ENCODE data around the gene ZNF90. TPM values are rescaled to one million over a fixed set of nuclear protein-coding genes. Genes with fewer than 3 reads are reported as not detected.
A peak's percentile ranks its signal among the peaks of the same experiment; 100 is the strongest.

ZNF90 gene
- 10 to 100 TPM in 1 of 4 donors, 1 to 10 TPM in 2, under 1 TPM in 1; 0.70 to 10.7 (median 4.3) TPM for total RNA-seq

DNA sequence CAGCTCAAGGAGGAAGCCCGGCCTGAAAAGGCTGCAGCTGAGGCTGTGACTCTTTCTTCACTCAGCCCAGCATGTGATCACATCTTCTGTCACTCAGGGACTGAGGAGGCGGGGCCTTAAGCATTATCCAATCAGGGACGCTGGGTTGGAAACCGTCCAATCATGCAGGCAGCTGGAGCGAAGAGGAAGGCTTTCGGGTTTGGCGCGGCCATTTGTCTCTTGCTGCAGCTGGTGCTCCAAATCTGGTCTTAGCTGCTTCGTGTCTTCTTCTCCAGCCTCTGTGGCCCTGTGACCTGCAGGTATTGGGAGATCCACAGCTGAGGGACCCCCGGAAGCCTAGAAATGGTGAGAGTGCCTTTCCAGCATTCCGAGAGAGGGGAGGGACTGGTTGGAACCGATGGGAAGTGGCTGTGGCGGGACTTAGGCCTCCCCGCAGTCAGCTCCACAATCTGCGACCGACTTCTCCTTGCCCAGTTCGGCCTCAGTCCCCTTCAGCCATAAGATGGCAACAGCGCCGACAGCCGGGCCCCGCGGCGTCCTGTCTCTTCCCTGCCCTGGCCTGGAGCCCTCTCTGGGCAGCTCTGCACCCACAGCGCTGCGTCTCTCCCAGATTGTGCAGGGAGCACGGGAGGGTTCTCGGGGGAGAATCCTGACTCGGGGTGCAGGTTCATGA lies at the start of gene ZNF90:
Gene ZNF90, plus strand, starts transcription at position 210 of the 673 bp plus-strand sequence. Its CDS starts 133 bp downstream, at position 343.
- Histone ChIP-seq H3K4me3 (peak within 1 kb of the TSS; percentile 40 to 63 (median 55)), H3K27ac (peak within 1 kb of the TSS in 3 of 4 donors; percentile 10 to 62 (median 22))

GRCh38 chr19:20028611-20029010 lies 49.2 kb upstream of the ZNF90 start:
- Histone ChIP-seq H3K4me3 (no peak overlapping the region), H3K27me3 (no peaks in the 10 kb centered on the region), H3K36me3 (peaks cover 0 to 18% (median 0%) of the 10 kb centered on the region in 3 donors), H3K4me1 (no peaks in the 10 kb centered on the region), H3K27ac (no peak overlapping the region), H3K9me3 (no peaks in the 10 kb centered on the region)
- TF ChIP-seq, protein P1, sequence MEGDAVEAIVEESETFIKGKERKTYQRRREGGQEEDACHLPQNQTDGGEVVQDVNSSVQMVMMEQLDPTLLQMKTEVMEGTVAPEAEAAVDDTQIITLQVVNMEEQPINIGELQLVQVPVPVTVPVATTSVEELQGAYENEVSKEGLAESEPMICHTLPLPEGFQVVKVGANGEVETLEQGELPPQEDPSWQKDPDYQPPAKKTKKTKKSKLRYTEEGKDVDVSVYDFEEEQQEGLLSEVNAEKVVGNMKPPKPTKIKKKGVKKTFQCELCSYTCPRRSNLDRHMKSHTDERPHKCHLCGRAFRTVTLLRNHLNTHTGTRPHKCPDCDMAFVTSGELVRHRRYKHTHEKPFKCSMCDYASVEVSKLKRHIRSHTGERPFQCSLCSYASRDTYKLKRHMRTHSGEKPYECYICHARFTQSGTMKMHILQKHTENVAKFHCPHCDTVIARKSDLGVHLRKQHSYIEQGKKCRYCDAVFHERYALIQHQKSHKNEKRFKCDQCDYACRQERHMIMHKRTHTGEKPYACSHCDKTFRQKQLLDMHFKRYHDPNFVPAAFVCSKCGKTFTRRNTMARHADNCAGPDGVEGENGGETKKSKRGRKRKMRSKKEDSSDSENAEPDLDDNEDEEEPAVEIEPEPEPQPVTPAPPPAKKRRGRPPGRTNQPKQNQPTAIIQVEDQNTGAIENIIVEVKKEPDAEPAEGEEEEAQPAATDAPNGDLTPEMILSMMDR (IDR thresholded peaks at IDR 0.05): no peak
- no peak for TF ChIP-seq POLR2A (IDR thresholded peaks at IDR 0.05)
- DNase-seq: no peak

More for the DNA sequence above, at the start of gene ZNF90:
- H3K27me3 ChIP-seq: no peaks in the 10 kb centered on the region
- DNase-seq: peak; percentile 72 to 97 (median 95)
- H3K36me3 ChIP-seq: no peaks in the 10 kb centered on the region
- TF ChIP-seq POLR2A (IDR thresholded peaks at IDR 0.05): no peak
- TF ChIP-seq, protein P1 (IDR thresholded peaks at IDR 0.05): no peak
- H3K9me3 ChIP-seq: no peaks in the 10 kb centered on the region
- no peaks in the 10 kb centered on the region for H3K4me1 ChIP-seq

- TF ChIP-seq, protein P1 (IDR thresholded peaks at IDR 0.05): no peak
- no peak for TF ChIP-seq POLR2A (IDR thresholded peaks at IDR 0.05)
- Histone ChIP-seq H3K36me3 (peaks cover 0 to 8% (median 0%) of the 10 kb centered on the region in 3 donors), H3K4me3 (no peak overlapping the region), H3K4me1 (no peaks in the 10 kb centered on the region), H3K27me3 (no peaks in the 10 kb centered on the region), H3K27ac (no peak overlapping the region), H3K9me3 (no peaks in the 10 kb centered on the region)
- DNase-seq: no peak
These were observed 41.9 kb upstream of the ZNF90 start for GRCh38 chr19:20035935-20036334.

- Histone ChIP-seq H3K27ac (peak overlapping the region; percentile 48 to 73 (median 58)), H3K27me3 (no peaks in the 10 kb centered on the region)
These were observed 39.2 kb upstream of the ZNF90 start for GRCh38 chr19:20038358-20039202.

GRCh38 chr19:20039203-20039723 lies 38.5 kb upstream of the ZNF90 start, which contains the start of gene ZNF682:
ZNF682 (minus strand) TSS chr19:20039505; CDS start chr19:20039345, 160 bp downstream.
- peak within 1 kb of the TSS; percentile 48 to 73 (median 58) for H3K27ac ChIP-seq
- peak; percentile 15 to 17 for TF ChIP-seq POLR2A (IDR thresholded peaks at IDR 0.05)
- TF ChIP-seq, protein P1 (IDR thresholded peaks at IDR 0.05): no peak
- H3K36me3 ChIP-seq: no peaks in the 10 kb centered on the region
- H3K9me3 ChIP-seq: no peaks in the 10 kb centered on the region
- no peaks in the 10 kb centered on the region for H3K27me3 ChIP-seq
- H3K4me1 ChIP-seq: no peaks in the 10 kb centered on the region
- peak within 1 kb of the TSS; percentile 60 to 89 (median 82) for H3K4me3 ChIP-seq
- peak; percentile 92 to 100 (median 98) for DNase-seq

More at GRCh38 chr19:20038358-20039202, 39.2 kb upstream of the ZNF90 start:
- Histone ChIP-seq H3K36me3 (no peaks in the 10 kb centered on the region), H3K9me3 (no peaks in the 10 kb centered on the region), H3K4me1 (no peaks in the 10 kb centered on the region), H3K4me3 (peak overlapping the region; percentile 60 to 89 (median 82))
- DNase-seq: no peak
- TF ChIP-seq, protein P1 (IDR thresholded peaks at IDR 0.05): no peak
- TF ChIP-seq POLR2A (IDR thresholded peaks at IDR 0.05): no peak

All from Peyer's patch (tissue), 4 donors.